ENCODE measurements around the gene FHAD1.

Gene FHAD1

DNA sequence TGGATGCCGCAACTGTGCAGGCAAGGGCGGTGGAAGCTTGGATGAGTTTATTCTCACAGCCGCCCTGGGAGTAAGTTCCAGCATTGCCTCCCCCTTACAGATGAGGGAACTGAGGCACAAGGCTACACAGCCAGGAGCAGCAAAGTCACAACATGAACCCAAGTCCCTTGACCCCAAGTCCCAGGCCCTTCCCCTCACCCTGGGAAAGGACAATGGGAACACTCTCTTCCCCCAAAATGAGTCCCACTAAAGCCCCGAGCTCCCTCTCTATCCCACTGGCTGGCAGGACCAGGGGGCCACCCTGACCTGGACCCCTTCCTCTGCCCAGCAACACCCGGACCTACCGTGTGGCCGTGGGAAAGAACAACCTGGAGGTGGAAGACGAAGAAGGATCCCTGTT, 195.1 kb downstream of the FHAD1 start:
- TF ChIP-seq, protein P1, sequence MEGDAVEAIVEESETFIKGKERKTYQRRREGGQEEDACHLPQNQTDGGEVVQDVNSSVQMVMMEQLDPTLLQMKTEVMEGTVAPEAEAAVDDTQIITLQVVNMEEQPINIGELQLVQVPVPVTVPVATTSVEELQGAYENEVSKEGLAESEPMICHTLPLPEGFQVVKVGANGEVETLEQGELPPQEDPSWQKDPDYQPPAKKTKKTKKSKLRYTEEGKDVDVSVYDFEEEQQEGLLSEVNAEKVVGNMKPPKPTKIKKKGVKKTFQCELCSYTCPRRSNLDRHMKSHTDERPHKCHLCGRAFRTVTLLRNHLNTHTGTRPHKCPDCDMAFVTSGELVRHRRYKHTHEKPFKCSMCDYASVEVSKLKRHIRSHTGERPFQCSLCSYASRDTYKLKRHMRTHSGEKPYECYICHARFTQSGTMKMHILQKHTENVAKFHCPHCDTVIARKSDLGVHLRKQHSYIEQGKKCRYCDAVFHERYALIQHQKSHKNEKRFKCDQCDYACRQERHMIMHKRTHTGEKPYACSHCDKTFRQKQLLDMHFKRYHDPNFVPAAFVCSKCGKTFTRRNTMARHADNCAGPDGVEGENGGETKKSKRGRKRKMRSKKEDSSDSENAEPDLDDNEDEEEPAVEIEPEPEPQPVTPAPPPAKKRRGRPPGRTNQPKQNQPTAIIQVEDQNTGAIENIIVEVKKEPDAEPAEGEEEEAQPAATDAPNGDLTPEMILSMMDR (IDR thresholded peaks at IDR 0.05; ENCODE audit: low read depth, low read length): no peak
- TF ChIP-seq EZH2phosphoT487 (IDR thresholded peaks at IDR 0.05; ENCODE audit: low read depth): no peak
- H3K4me2 ChIP-seq (ENCODE audit: low read length): no peak overlapping the region
- no peaks in the 10 kb centered on the region for H3K79me2 ChIP-seq (ENCODE audit: low read length)
- H2AFZ ChIP-seq (ENCODE audit: low read depth, low read length): no peak overlapping the region
- H3K27me3 ChIP-seq (ENCODE audit: low read depth, low read length): no peaks in the 10 kb centered on the region
- H3K27ac ChIP-seq (ENCODE audit: low read length): no peak overlapping the region
- H3K36me3 ChIP-seq (replicated peaks; ENCODE audit: low read depth, low read length): no peaks in the 10 kb centered on the region
- H3K4me3 ChIP-seq (ENCODE audit: low read length): no peak overlapping the region
- no peaks in the 10 kb centered on the region for H4K20me1 ChIP-seq (ENCODE audit: insufficient read depth, low read length)
- peaks cover 11% of the 10 kb centered on the region for H3K4me1 ChIP-seq (ENCODE audit: low read length)
- no peak overlapping the region for H3K9ac ChIP-seq (ENCODE audit: low read length)
- no peaks in the 10 kb centered on the region for H3K9me3 ChIP-seq (ENCODE audit: insufficient read depth, low read length)

DNA sequence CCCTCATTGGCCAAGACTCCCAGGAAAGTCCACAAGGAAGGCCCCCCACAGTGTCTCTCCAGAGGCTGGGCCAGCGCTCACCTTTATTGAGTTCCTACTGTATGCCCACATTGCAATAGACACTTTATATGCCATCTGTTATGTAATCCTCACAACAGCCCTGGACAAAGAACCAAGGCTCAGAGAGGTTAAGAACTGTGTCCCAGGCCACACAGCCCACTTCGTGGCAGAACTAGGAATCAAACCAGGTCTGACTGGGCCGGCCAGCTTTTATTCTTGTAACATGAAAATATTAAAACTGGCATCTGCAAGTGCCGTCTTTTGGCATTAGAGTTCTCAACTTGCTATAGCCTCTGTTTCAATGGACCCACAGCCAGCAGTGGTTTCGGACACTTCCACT, 195.7 kb downstream of the FHAD1 start:
- no peak overlapping the region for H3K4me3 ChIP-seq (ENCODE audit: low read length)
- H3K9me3 ChIP-seq (ENCODE audit: insufficient read depth, low read length): no peaks in the 10 kb centered on the region
- H4K20me1 ChIP-seq (ENCODE audit: insufficient read depth, low read length): no peaks in the 10 kb centered on the region
- no peak overlapping the region for H3K4me2 ChIP-seq (ENCODE audit: low read length)
- no peaks in the 10 kb centered on the region for H3K79me2 ChIP-seq (ENCODE audit: low read length)
- no peak overlapping the region for H3K9ac ChIP-seq (ENCODE audit: low read length)
- no peak overlapping the region for H3K27ac ChIP-seq (ENCODE audit: low read length)
- H2AFZ ChIP-seq (ENCODE audit: low read depth, low read length): no peak overlapping the region
- H3K4me1 ChIP-seq (ENCODE audit: low read length): peaks cover 11% of the 10 kb centered on the region
- TF ChIP-seq, protein P1 (IDR thresholded peaks at IDR 0.05; ENCODE audit: low read depth, low read length): no peak
- no peak for TF ChIP-seq EZH2phosphoT487 (IDR thresholded peaks at IDR 0.05; ENCODE audit: low read depth)
- H3K27me3 ChIP-seq (ENCODE audit: low read depth, low read length): no peaks in the 10 kb centered on the region
- no peaks in the 10 kb centered on the region for H3K36me3 ChIP-seq (replicated peaks; ENCODE audit: low read depth, low read length)

DNA sequence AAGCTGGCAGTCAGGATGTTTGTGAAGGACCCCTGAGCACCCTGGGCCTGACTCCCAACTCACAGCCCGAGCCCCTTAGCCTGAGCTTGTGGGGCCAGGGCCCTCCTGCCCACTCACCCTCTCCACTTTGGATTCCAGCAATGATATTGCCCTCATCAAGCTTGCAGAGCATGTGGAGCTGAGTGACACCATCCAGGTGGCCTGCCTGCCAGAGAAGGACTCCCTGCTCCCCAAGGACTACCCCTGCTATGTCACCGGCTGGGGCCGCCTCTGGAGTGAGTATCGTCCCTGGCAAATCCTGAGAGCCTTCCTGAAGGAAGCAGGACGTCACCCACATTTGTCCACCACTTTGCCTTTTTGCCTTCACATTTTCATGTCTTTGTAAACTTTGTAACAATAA, 196.3 kb downstream of the FHAD1 start:
- H3K4me2 ChIP-seq (ENCODE audit: low read length): no peak overlapping the region
- no peaks in the 10 kb centered on the region for H4K20me1 ChIP-seq (ENCODE audit: insufficient read depth, low read length)
- no peaks in the 10 kb centered on the region for H3K79me2 ChIP-seq (ENCODE audit: low read length)
- H3K9me3 ChIP-seq (ENCODE audit: insufficient read depth, low read length): no peaks in the 10 kb centered on the region
- no peak overlapping the region for H2AFZ ChIP-seq (ENCODE audit: low read depth, low read length)
- no peak overlapping the region for H3K27ac ChIP-seq (ENCODE audit: low read length)
- no peaks in the 10 kb centered on the region for H3K27me3 ChIP-seq (ENCODE audit: low read depth, low read length)
- no peak for TF ChIP-seq EZH2phosphoT487 (IDR thresholded peaks at IDR 0.05; ENCODE audit: low read depth)
- TF ChIP-seq, protein P1 (IDR thresholded peaks at IDR 0.05; ENCODE audit: low read depth, low read length): no peak
- no peaks in the 10 kb centered on the region for H3K36me3 ChIP-seq (replicated peaks; ENCODE audit: low read depth, low read length)
- H3K4me3 ChIP-seq (ENCODE audit: low read length): no peak overlapping the region
- peaks cover 7% of the 10 kb centered on the region for H3K4me1 ChIP-seq (ENCODE audit: low read length)
- H3K9ac ChIP-seq (ENCODE audit: low read length): no peak overlapping the region

DNA sequence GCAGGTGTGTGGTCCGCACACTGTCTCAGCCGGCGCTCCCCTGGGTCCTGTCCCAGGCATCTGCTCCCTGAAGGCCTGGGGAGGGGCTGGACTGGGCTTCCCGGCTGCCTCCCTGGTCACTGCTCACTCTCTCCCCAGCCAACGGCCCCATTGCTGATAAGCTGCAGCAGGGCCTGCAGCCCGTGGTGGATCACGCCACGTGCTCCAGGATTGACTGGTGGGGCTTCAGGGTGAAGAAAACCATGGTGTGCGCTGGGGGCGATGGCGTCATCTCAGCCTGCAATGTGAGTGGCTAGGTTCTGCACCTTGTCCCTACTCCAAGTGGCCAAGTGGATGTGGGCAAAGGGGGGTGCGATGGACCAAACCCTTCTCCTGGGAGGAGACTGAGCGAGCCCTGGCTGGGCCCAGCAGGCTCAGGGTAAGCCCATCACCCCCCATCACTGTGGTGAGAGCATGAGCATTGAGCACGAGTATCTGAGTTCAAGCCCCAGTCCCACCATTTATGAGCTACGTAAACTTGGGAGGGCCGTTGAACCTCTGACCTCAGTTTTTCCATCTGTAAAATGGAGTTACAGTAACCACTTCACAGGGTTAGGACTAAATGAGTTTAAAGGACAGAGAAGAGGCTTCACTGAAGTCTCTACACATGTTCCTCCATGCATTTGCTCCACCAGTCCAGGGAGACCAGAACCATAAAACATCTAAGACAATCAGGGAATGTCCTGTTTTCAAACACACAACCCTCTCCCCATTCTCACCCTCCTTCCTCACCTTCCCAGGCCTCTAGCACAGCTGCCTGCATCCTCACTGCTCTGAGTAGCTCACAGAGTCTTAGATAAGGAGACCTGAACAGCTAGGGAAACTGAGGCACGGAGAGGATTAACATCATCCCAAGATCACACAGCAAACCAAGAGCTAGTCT, 197.7 kb downstream of the FHAD1 start:
- Histone ChIP-seq H3K27me3 (ENCODE audit: low read depth, low read length) (no peaks in the 10 kb centered on the region), H3K4me1 (ENCODE audit: low read length) (no peaks in the 10 kb centered on the region), H3K4me3 (ENCODE audit: low read length) (no peak overlapping the region), H3K9me3 (ENCODE audit: insufficient read depth, low read length) (no peaks in the 10 kb centered on the region), H3K36me3 (replicated peaks; ENCODE audit: low read depth, low read length) (no peaks in the 10 kb centered on the region), H3K79me2 (ENCODE audit: low read length) (no peaks in the 10 kb centered on the region), H3K9ac (ENCODE audit: low read length) (no peak overlapping the region), H2AFZ (ENCODE audit: low read depth, low read length) (no peak overlapping the region), H3K4me2 (ENCODE audit: low read length) (no peak overlapping the region), H3K27ac (ENCODE audit: low read length) (no peak overlapping the region), H4K20me1 (ENCODE audit: insufficient read depth, low read length) (no peaks in the 10 kb centered on the region)
- TF ChIP-seq, protein P1 (IDR thresholded peaks at IDR 0.05; ENCODE audit: low read depth, low read length): no peak
- no peak for TF ChIP-seq EZH2phosphoT487 (IDR thresholded peaks at IDR 0.05; ENCODE audit: low read depth)
